Esophagus muscularis mucosa (tissue), 4 donors: ENCODE results near the gene LMBRD1. TPM values are rescaled to one million over a fixed set of nuclear protein-coding genes. Genes with fewer than 3 reads are reported as not detected.
"Not testable (repeated sequence)": the region's sequence is repeated elsewhere in the genome, so short reads cannot be mapped to it uniquely, and the experiment has no call there.

Experiments
- DNase-seq: peaks from one replicate; pipeline ENCODE4 v3.0.0-alpha.2; 2017; ENCODE audit errors: extremely low spot score
- H3K27ac ChIP-seq, 4 donors: fragments of 200-600 bp; sonication (generic); replicated peaks in 1 of 4; 1 replicate in 3 of 4; 2 replicates in 1 of 4; pipeline ENCODE4 v1.5.1; 2016 to 2019; ENCODE audit warnings: mild to moderate bottlenecking in 1 of 4
- H3K27me3 ChIP-seq, 4 donors: fragments of 200-600 bp; sonication (generic); one replicate each; pipeline versions ENCODE4 v1.5.1 to v1.6.0; 2016 to 2019
- H3K36me3 ChIP-seq, 4 donors: fragments of 200-600 bp; sonication (generic); one replicate each; pipeline ENCODE4 v1.5.1; 2016 to 2019
- H3K4me1 ChIP-seq, 4 donors: fragments of 200-600 bp; sonication (generic); one replicate each; pipeline ENCODE4 v1.5.1; 2016 to 2019
- H3K4me3 ChIP-seq, 4 donors: fragments of 200-600 bp; sonication (generic); 1 replicate in 2 of 4; 2 replicates in 2 of 4; pipeline ENCODE4 v1.5.1; 2016 to 2019; ENCODE audit warnings: mild to moderate bottlenecking in 4 of 4, moderate library complexity in 1 of 4
- H3K9me3 ChIP-seq, 4 donors: fragments of 200-600 bp; sonication (generic); 1 replicate in 3 of 4; 2 replicates in 1 of 4; pipeline ENCODE4 v1.5.1; 2016 to 2019
- CTCF ChIP-seq, 3 experiments: fragments of 200-600 bp in 2 of 3; fragments of 450-650 bp in 1 of 3; sonication (generic) in 2 of 3; IDR thresholded peaks; one replicate each; pipeline ENCODE4 v1.5.1; 2017 to 2019; ENCODE audit warnings: antibody characterized with exemption in 3 of 3, mild to moderate bottlenecking in 2 of 3, moderate library complexity in 1 of 3
- EP300 ChIP-seq: sonication (generic); formaldehyde crosslinking; IDR thresholded peaks from one replicate; pipeline ENCODE4 v1.6.1; 2017; ENCODE audit warnings: antibody characterized with exemption
- POLR2A ChIP-seq: fragments of 450-650 bp; IDR thresholded peaks from one replicate; pipeline ENCODE4 v1.6.1; 2017; ENCODE audit warnings: antibody characterized with exemption, moderate library complexity, mild to moderate bottlenecking, low read depth
- POLR2AphosphoS5 ChIP-seq, 2 donors: sonication (generic); formaldehyde crosslinking; IDR thresholded peaks; one replicate each; pipeline ENCODE4 v1.6.1; 2017; ENCODE audit warnings: antibody characterized with exemption in 2 of 2
- WGBS: methylation state at CpG from one replicate; pipeline ENCODE4 v1.1.5; 2018; 5-methylcytosine and 5-hydroxymethylcytosine counted together
- intact Hi-C: fragments of 100-400 bp; cut with DNase I; formaldehyde crosslinking; loops from one replicate; pipeline ENCODE4 v1.15.1; 2023
- total RNA-seq, 4 donors: library from RNA; depleted of rRNA; stranded (reverse); fragments of >200 nt; gene quantifications; one replicate each; pipeline versions ENCODE4 v1.1.0 to v1.2.1, GENCODE V29; 2016

Gene LMBRD1
- total RNA-seq, 4 donors from 2014 or later, result 36.9 to 52.9 (median 49.5) TPM

GRCh38 chr6:69693762-69694161 is 103.0 kb downstream of the LMBRD1 start:
- Histone ChIP-seq H3K4me3 (no peak overlapping the region), H3K27me3 (no peaks in the 10 kb centered on the region), H3K27ac (no peak overlapping the region), H3K36me3 (peaks cover 0 to 18% (median 11%) of the 10 kb centered on the region in 4 donors), H3K4me1 (no peaks in the 10 kb centered on the region), H3K9me3 (no peaks in the 10 kb centered on the region)
- TF ChIP-seq POLR2A (no peak), EP300 (no peak), CTCF (IDR thresholded peaks at IDR 0.05) (no peak), POLR2AphosphoS5 (IDR thresholded peaks at IDR 0.05) (no peak)
- intact Hi-C loops, result no loop called here
- DNase-seq, result no peak

GRCh38 chr6:69690986-69691385 is 105.8 kb downstream of the LMBRD1 start:
- Histone ChIP-seq H3K9me3 (no peaks in the 10 kb centered on the region), H3K4me3 (no peak overlapping the region), H3K36me3 (no peaks in the 10 kb centered on the region), H3K27me3 (no peaks in the 10 kb centered on the region), H3K27ac (no peak overlapping the region), H3K4me1 (no peaks in the 10 kb centered on the region)
- no peak for TF ChIP-seq POLR2AphosphoS5 (IDR thresholded peaks at IDR 0.05)
- TF ChIP-seq EP300, result no peak
- TF ChIP-seq CTCF (IDR thresholded peaks at IDR 0.05), result no peak
- TF ChIP-seq POLR2A, result no peak
- intact Hi-C loops, result no loop called here
- 90% methylated on average over 1 of the region's 1 CpG for WGBS
- DNase-seq, result no peak

- Histone ChIP-seq H3K36me3 (peaks cover 0 to 17% (median 6%) of the 10 kb centered on the region in 4 donors), H3K27ac (no peak overlapping the region), H3K9me3 (no peaks in the 10 kb centered on the region), H3K4me3 (no peak overlapping the region), H3K27me3 (no peaks in the 10 kb centered on the region), H3K4me1 (no peaks in the 10 kb centered on the region)
- intact Hi-C loops, result no loop called here
- 97% methylated on average over 1 of the region's 1 CpG for WGBS
- no peak for TF ChIP-seq POLR2A
- no peak for TF ChIP-seq EP300
- TF ChIP-seq POLR2AphosphoS5 (IDR thresholded peaks at IDR 0.05), result no peak
- TF ChIP-seq CTCF (IDR thresholded peaks at IDR 0.05), result no peak
- DNase-seq, result no peak
These were observed 116.5 kb downstream of the LMBRD1 start for GRCh38 chr6:69680302-69680701.

GRCh38 chr6:69673298-69673697 is 123.5 kb downstream of the LMBRD1 start:
- H3K27ac ChIP-seq, result no peak overlapping the region
- intact Hi-C loops, result no loop called here
- H3K4me3 ChIP-seq, result no peak overlapping the region
- no peaks in the 10 kb centered on the region for H3K9me3 ChIP-seq
- H3K4me1 ChIP-seq, result no peaks in the 10 kb centered on the region
- H3K36me3 ChIP-seq, result peaks cover 6 to 57% (median 30%) of the 10 kb centered on the region in 4 donors
- TF ChIP-seq POLR2A, result no peak
- TF ChIP-seq EP300, result no peak
- TF ChIP-seq CTCF (IDR thresholded peaks at IDR 0.05), result no peak
- TF ChIP-seq POLR2AphosphoS5 (IDR thresholded peaks at IDR 0.05), result no peak
- H3K27me3 ChIP-seq, result no peaks in the 10 kb centered on the region
- WGBS, result 77% methylated on average over 2 of the region's 2 CpGs
- DNase-seq, result no peak

GRCh38 chr6:69668916-69669315 is 127.9 kb downstream of the LMBRD1 start:
- no peak overlapping the region for H3K4me3 ChIP-seq
- H3K27me3 ChIP-seq, result peaks cover 0 to 2% (median 0%) of the 10 kb centered on the region in 4 donors
- intact Hi-C loops, result no loop called here
- H3K9me3 ChIP-seq, result no peaks in the 10 kb centered on the region
- no peak for DNase-seq
- 66% methylated on average over 4 of the region's 4 CpGs for WGBS
- H3K27ac ChIP-seq, result no peak overlapping the region
- H3K36me3 ChIP-seq, result peaks cover 4 to 27% (median 16%) of the 10 kb centered on the region in 4 donors
- H3K4me1 ChIP-seq, result no peaks in the 10 kb centered on the region
- TF ChIP-seq POLR2AphosphoS5 (IDR thresholded peaks at IDR 0.05), result no peak
- TF ChIP-seq POLR2A, result no peak
- TF ChIP-seq EP300, result no peak
- no peak for TF ChIP-seq CTCF (IDR thresholded peaks at IDR 0.05)

GRCh38 chr6:69666779-69667178 is 130.0 kb downstream of the LMBRD1 start:
- whole genome bisulfite sequencing, result 84% methylated on average over 9 of the region's 9 CpGs
- H3K36me3 ChIP-seq, H3K27ac ChIP-seq, H3K4me3 ChIP-seq, H3K27me3 ChIP-seq, intact Hi-C loops, H3K9me3 ChIP-seq, DNase-seq, H3K4me1 ChIP-seq: not testable (repeated sequence)
